ENCODE data around the gene PLEKHA1.

GRCh38 chr10:122373108-122373507 is 1.4 kb upstream of the PLEKHA1 start:
- TF ChIP-seq ATF2 (CRISPR knock-in tag; IDR thresholded peaks at IDR 0.05) (no peak), POLR2AphosphoS5 (IDR thresholded peaks at IDR 0.05; ENCODE audit: low read depth, low read length) (no peak), MED1 (CRISPR knock-in tag; IDR thresholded peaks at IDR 0.05) (no peak)
